Loucy (cell line): Measurements from ENCODE around the gene ZCCHC4.

ENCODE experiments used
- EZH2phosphoT487 ChIP-seq: fragments of 200-600 bp; IDR thresholded peaks from 2 replicates; pipeline ENCODE4 v1.6.1; 2018; ENCODE audit warnings: antibody characterized with exemption, mild to moderate bottlenecking, moderate library complexity, borderline replicate concordance
- TF ChIP-seq, protein P1 (sequence below): fragments of 200-600 bp; sonication (generic); conservative IDR thresholded peaks from 2 replicates; pipeline ENCODE4 v1.5.1; 2014; ENCODE audit warnings: mild to moderate bottlenecking, antibody characterized with exemption, low read length

- TF ChIP-seq, protein P1, sequence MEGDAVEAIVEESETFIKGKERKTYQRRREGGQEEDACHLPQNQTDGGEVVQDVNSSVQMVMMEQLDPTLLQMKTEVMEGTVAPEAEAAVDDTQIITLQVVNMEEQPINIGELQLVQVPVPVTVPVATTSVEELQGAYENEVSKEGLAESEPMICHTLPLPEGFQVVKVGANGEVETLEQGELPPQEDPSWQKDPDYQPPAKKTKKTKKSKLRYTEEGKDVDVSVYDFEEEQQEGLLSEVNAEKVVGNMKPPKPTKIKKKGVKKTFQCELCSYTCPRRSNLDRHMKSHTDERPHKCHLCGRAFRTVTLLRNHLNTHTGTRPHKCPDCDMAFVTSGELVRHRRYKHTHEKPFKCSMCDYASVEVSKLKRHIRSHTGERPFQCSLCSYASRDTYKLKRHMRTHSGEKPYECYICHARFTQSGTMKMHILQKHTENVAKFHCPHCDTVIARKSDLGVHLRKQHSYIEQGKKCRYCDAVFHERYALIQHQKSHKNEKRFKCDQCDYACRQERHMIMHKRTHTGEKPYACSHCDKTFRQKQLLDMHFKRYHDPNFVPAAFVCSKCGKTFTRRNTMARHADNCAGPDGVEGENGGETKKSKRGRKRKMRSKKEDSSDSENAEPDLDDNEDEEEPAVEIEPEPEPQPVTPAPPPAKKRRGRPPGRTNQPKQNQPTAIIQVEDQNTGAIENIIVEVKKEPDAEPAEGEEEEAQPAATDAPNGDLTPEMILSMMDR = no peak
- no peak for TF ChIP-seq EZH2phosphoT487
These were observed 38.0 kb downstream of the ZCCHC4 start for GRCh38 chr4:25350561-25350960.
